Caco-2 (cell line): Measurements from ENCODE around the gene RPN2. TPM values are rescaled to one million over a fixed set of nuclear protein-coding genes. Genes with fewer than 3 reads are reported as not detected.

Source experiments
- Bru-seq: library from RNA; stranded (reverse); fragments of 400-500 nt; gene quantifications from one replicate; lab custom pipeline; 2021; lab: Mats Ljungman, UMichigan
- BruChase-seq, 2 experiments: library from RNA; stranded (reverse); fragments of 400-500 nt; gene quantifications; one replicate each; lab custom pipeline; 2021; lab: Mats Ljungman, UMichigan
- BruUV-seq: library from RNA; stranded (reverse); fragments of 400-500 nt; replicated peaks from 2 replicates; lab custom pipeline; 2021; lab: Mats Ljungman, UMichigan
- CTCF ChIA-PET: fragments of 300-600 bp; sonication (Branson Sonifier 250); formaldehyde crosslinking; loops from one replicate; lab custom pipeline; 2022; ENCODE audit warnings: antibody characterized with exemption; lab: Charles Lee
- POLR2A ChIA-PET: fragments of 300-600 bp; sonication (Branson Sonifier 250); formaldehyde crosslinking; loops from one replicate; lab custom pipeline; 2022; ENCODE audit warnings: antibody characterized with exemption; lab: Charles Lee
- DNase-seq, 2 experiments: peaks; one replicate each; pipeline versions ENCODE4 v3.0.0 to v3.0.0-alpha.2; 2020 to 2022
- H3K27me3 ChIP-seq: replicated peaks from 2 replicates; pipeline ENCODE4 v1.6.0; 2011; ENCODE audit warnings: low read length; ENCODE audit not compliant: control insufficient read depth, insufficient read depth
- H3K36me3 ChIP-seq: 2 replicates; pipeline ENCODE4 v1.5.1; 2011; ENCODE audit warnings: low read length; ENCODE audit not compliant: control insufficient read depth, insufficient read depth
- H3K4me1 ChIP-seq: fragments of 250-450 bp; sonication (Bioruptor Pico); 2 replicates; pipeline ENCODE4 v1.5.1; 2020; ENCODE audit warnings: mild to moderate bottlenecking
- H3K4me3 ChIP-seq: 2 replicates; pipeline ENCODE4 v1.5.1; 2011; ENCODE audit warnings: low read depth, mild to moderate bottlenecking, control low read depth, low read length
- H3K9me3 ChIP-seq: fragments of 250-450 bp; sonication (Bioruptor Pico); 2 replicates; pipeline ENCODE4 v1.5.1; 2020; ENCODE audit warnings: mild to moderate bottlenecking, moderate library complexity
- H3K27ac Mint-ChIP-seq: one replicate; pipeline ENCODE4 v1.8.0; 2022; ENCODE audit warnings: mixed read lengths; ENCODE audit not compliant: unreplicated experiment
- H3K27me3 Mint-ChIP-seq: one replicate; pipeline ENCODE4 v1.8.0; 2022; ENCODE audit warnings: mixed read lengths; ENCODE audit not compliant: insufficient read depth, unreplicated experiment
- H3K36me3 Mint-ChIP-seq: one replicate; pipeline ENCODE4 v1.8.0; 2022; ENCODE audit warnings: mild to moderate bottlenecking, mixed read lengths; ENCODE audit not compliant: insufficient read depth, unreplicated experiment
- H3K4me1 Mint-ChIP-seq: one replicate; pipeline ENCODE4 v1.8.0; 2022; ENCODE audit warnings: low read depth, mixed read lengths; ENCODE audit not compliant: unreplicated experiment
- H3K4me3 Mint-ChIP-seq: one replicate; pipeline ENCODE4 v1.8.0; 2022; ENCODE audit warnings: mild to moderate bottlenecking, moderate library complexity, mixed read lengths; ENCODE audit not compliant: unreplicated experiment
- H3K9me3 Mint-ChIP-seq: one replicate; pipeline ENCODE4 v1.8.0; 2022; ENCODE audit warnings: mixed read lengths; ENCODE audit not compliant: unreplicated experiment
- intact Hi-C: fragments of 100-400 bp; cut with micrococcal nuclease; formaldehyde crosslinking; loops from one replicate; pipeline ENCODE4 v1.10.0; 2022; ENCODE audit not compliant: unreplicated experiment
- long read RNA-seq: library from polyadenylated mRNA; stranded (forward); transcript quantifications from one replicate; pipeline ENCODE4 v2.0.0, GENCODE V29; 2022
- total RNA-seq: library from RNA; stranded (reverse); gene quantifications from 2 replicates; pipeline ENCODE4 v1.2.3, GENCODE V29; 2022
- TF ChIP-seq, protein P1 (sequence below), 2 experiments: fragments of 200-600 bp in 1 of 2; IDR thresholded peaks; 1 replicate in 1 of 2; 2 replicates in 1 of 2; pipeline versions ENCODE4 v1.5.1 to v1.8.0; 2011 to 2022; ENCODE audit warnings: antibody characterized with exemption in 1 of 2, control low read depth in 1 of 2, inconsistent platforms in 1 of 2, low read depth in 1 of 2, low read length in 1 of 2, mild to moderate bottlenecking in 1 of 2, moderate library complexity in 1 of 2; ENCODE audit not compliant: insufficient read depth in 1 of 2, severe bottlenecking in 1 of 2, unreplicated experiment in 1 of 2

RPN2 gene
- 789 and 838 TPM in 2 replicates for total RNA-seq
- percentile 97 among the genes with signal in this experiment for Bru-seq, nascent RNA
- BruChase-seq, experiment 1, labeled RNA remaining after a 2-hour chase = percentile 93 among the genes with signal in this experiment
- percentile 96 among the genes with signal in this experiment for BruChase-seq, experiment 2, labeled RNA remaining after a 6-hour chase
- long read RNA-seq, transcript RPN2-201 (17 exons, 2,515 nt) = major isoform, 1,974 of 2,455 reads
- long read RNA-seq, partial matches to known transcripts = 137 of 2,455 reads
- long read RNA-seq, other reads (novel, unspliced or antisense) = 344 of 2,455 reads

DNA sequence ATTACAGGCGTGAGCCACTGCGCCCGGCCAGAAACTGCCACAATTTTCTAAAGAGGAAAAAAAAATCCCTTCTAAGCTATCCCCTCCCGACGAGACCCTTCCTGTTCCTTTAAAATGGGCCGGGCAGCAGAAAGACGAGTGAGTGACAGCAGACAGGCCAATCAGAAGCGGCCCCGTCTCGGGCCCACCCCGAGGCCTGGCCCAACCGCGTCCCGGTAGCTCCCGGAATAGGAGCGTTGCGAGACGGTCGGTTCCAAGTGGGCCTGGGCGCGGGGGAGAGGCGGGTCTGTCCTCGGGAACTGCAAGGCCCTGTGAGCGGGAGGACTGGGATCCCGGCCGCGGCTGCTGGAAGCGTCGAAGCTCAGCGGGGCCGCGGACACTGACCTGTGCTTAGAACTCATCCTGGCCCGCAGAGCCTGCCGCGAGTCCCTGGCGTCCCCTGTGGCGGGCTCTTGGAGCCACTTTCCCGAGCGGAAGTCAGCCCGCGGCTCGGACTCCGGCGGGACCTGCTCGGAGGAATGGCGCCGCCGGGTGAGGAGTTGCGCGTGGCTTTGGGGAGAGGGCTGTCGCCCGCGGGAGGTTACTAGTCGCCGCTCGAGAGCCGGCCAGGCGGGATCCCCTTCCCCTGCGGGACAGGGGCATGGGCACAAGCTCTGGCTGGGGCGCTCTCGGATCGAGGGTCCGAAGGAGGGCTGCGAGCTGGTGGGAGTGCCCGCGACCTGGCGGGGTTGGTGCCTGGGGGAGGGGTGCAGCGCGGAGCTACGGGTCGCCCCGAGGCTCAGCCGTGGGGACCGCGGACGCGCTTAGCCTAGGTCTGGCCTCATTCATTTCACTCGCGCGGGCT is at the start of gene RPN2, which contains the start of gene MROH8:
Gene RPN2 (plus strand): TSS at position 492 of the 844 bp plus-strand sequence. CDS start 27 bp downstream, at position 519.
Gene MROH8 (minus strand): TSS at position 710 of the 844 bp plus-strand sequence.
- Histone ChIP-seq H3K9me3 (no peaks in the 10 kb centered on the region), H3K36me3 (peaks cover 3% of the 10 kb centered on the region; the same call in 1 of the 2 replicates), H3K4me1 (peaks cover 8% of the 10 kb centered on the region; the same call in 1 of the 2 replicates), H3K27me3 (no peaks in the 10 kb centered on the region), H3K4me3 (peak within 1 kb of the TSS; percentile 71)
- TF ChIP-seq, protein P1, sequence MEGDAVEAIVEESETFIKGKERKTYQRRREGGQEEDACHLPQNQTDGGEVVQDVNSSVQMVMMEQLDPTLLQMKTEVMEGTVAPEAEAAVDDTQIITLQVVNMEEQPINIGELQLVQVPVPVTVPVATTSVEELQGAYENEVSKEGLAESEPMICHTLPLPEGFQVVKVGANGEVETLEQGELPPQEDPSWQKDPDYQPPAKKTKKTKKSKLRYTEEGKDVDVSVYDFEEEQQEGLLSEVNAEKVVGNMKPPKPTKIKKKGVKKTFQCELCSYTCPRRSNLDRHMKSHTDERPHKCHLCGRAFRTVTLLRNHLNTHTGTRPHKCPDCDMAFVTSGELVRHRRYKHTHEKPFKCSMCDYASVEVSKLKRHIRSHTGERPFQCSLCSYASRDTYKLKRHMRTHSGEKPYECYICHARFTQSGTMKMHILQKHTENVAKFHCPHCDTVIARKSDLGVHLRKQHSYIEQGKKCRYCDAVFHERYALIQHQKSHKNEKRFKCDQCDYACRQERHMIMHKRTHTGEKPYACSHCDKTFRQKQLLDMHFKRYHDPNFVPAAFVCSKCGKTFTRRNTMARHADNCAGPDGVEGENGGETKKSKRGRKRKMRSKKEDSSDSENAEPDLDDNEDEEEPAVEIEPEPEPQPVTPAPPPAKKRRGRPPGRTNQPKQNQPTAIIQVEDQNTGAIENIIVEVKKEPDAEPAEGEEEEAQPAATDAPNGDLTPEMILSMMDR (IDR thresholded peaks at IDR 0.05; ENCODE audit: insufficient read depth in 1 of 2, low read depth in 1 of 2, low read length in 1 of 2, severe bottlenecking in 1 of 2, unreplicated experiment in 1 of 2) = no peak
- H3K4me3 Mint-ChIP-seq = peak within 1 kb of the TSS; percentile 94
- intact Hi-C loops = loop anchor here (1.0 to 10.0 kb wide), 3 partner anchors 84 to 228 kb away; partner anchors contain the start of genes RBL1 and SAMHD1
- CTCF ChIA-PET = interaction anchor here (0.6 to 3.3 kb wide), 12 partner anchors 11 to 365 kb away, joined by 3 to 49 read pairs (median 5); partner anchors contain the start of gene RBL1
- peaks cover 52% of the 10 kb centered on the region for H3K36me3 Mint-ChIP-seq
- no TSS peak for BruUV-seq
- H3K27me3 Mint-ChIP-seq = no peaks in the 10 kb centered on the region
- H3K9me3 Mint-ChIP-seq = no peaks in the 10 kb centered on the region
- DNase-seq = peak; percentile 100
- H3K27ac Mint-ChIP-seq = peak within 1 kb of the TSS; percentile 98
- H3K4me1 Mint-ChIP-seq = peaks cover 18% of the 10 kb centered on the region
- POLR2A ChIA-PET = interaction anchor here (0.5 to 2.4 kb wide), 18 partner anchors 10 to 1568 kb away, joined by 3 to 38 read pairs (median 6); partner anchors contain the start of genes MANBAL and RBL1

DNA sequence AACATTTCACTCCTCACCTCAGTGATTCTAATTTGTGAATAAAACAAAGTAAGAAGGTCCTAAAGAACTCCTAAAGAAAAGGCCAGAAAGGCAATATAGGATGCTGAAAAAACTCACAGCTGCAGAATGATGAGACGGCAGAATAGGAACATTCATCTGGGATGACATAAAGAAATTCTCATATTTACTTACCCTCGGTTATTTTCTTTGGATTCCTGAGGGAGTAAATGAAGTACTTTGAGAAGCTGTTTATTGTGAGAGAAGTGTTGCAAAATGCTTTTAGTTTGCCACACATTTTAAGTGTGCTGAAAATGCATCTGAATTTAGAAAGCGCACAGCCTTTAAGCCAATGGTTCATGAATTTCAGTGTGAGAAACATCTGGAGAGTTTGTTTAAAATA is 47.6 kb upstream of the RPN2 start:
- Mint-ChIP-seq H3K27ac (no peak overlapping the region), H3K27me3 (peaks cover 8% of the 10 kb centered on the region), H3K4me1 (no peaks in the 10 kb centered on the region), H3K36me3 (no peaks in the 10 kb centered on the region), H3K4me3 (no peak overlapping the region), H3K9me3 (no peaks in the 10 kb centered on the region)
- no TSS peak for BruUV-seq
- CTCF ChIA-PET = no interaction called here
- no peaks in the 10 kb centered on the region for H3K9me3 ChIP-seq
- POLR2A ChIA-PET = no interaction called here
- DNase-seq = no peak
- H3K36me3 ChIP-seq = no peaks in the 10 kb centered on the region
- H3K4me3 ChIP-seq = no peak overlapping the region
- intact Hi-C loops = no loop called here
- TF ChIP-seq, protein P1 (IDR thresholded peaks at IDR 0.05; ENCODE audit: insufficient read depth in 1 of 2, low read depth in 1 of 2, low read length in 1 of 2, severe bottlenecking in 1 of 2, unreplicated experiment in 1 of 2) = no peak
- no peaks in the 10 kb centered on the region for H3K4me1 ChIP-seq
- H3K27me3 ChIP-seq = no peaks in the 10 kb centered on the region; the same call in 1 of the 2 replicates

DNA sequence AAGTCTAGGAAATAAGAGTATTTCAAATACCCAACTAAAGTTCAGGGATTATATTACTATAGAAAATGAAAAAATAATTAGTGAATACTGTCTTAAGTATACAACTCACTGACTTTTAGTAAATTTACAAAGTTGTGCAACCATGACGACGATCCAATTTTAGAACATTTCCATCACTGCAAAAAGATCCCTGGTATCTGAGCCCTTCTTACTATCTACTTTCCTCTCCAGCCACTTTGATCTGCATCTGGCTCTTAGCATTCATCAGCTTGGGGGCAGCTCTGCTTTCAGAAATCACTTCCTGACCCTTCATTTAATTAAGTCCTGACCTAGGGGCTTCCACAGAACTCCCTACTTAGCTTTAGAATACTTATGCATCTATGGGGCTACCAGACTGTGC is 45.2 kb upstream of the RPN2 start:
- POLR2A ChIA-PET = interaction anchor here (0.6 kb wide), 1 partner anchor 62 kb away, joined by 4 read pairs; no protein-coding TSS in a partner anchor
- TF ChIP-seq, protein P1 (IDR thresholded peaks at IDR 0.05; ENCODE audit: insufficient read depth in 1 of 2, low read depth in 1 of 2, low read length in 1 of 2, severe bottlenecking in 1 of 2, unreplicated experiment in 1 of 2) = no peak
- Mint-ChIP-seq H3K27me3 (peaks cover 8% of the 10 kb centered on the region), H3K4me1 (no peaks in the 10 kb centered on the region), H3K9me3 (no peaks in the 10 kb centered on the region), H3K4me3 (no peak overlapping the region), H3K36me3 (no peaks in the 10 kb centered on the region), H3K27ac (no peak overlapping the region)
- BruUV-seq = no TSS peak
- H3K27me3 ChIP-seq = no peaks in the 10 kb centered on the region; the same call in 1 of the 2 replicates
- no peaks in the 10 kb centered on the region for H3K36me3 ChIP-seq
- no peak overlapping the region for H3K4me3 ChIP-seq
- H3K9me3 ChIP-seq = no peaks in the 10 kb centered on the region
- intact Hi-C loops = no loop called here
- no peaks in the 10 kb centered on the region for H3K4me1 ChIP-seq
- DNase-seq = no peak
- CTCF ChIA-PET = no interaction called here
